Activated T-helper 17 cell treated with anti-CD3 and anti-CD28 coated beads, Interleukin-2, amount 50 U/mL, for 72 hours (primary cell): ENCODE measurements around the gene ATP1A1. TPM values are rescaled to one million over a fixed set of nuclear protein-coding genes. Genes with fewer than 3 reads are reported as not detected.
A peak's percentile ranks its signal among the peaks of the same experiment; 100 is the strongest.

Experiments
- ATAC-seq: fragments of 150-1000 bp; cut with Tn5 transposase; replicated peaks from 2 replicates; pipeline ENCODE4 v1.10.0; 2021; ENCODE audit warnings: mild to moderate bottlenecking, moderate library complexity
- H3K27ac Mint-ChIP-seq: one replicate; pipeline ENCODE4 v1.8.0; 2022; ENCODE audit warnings: mixed read lengths
- H3K27me3 Mint-ChIP-seq: one replicate; pipeline ENCODE4 v1.8.0; 2022; ENCODE audit warnings: mixed read lengths
- H3K36me3 Mint-ChIP-seq: one replicate; pipeline ENCODE4 v1.8.0; 2022; ENCODE audit warnings: low read depth, mild to moderate bottlenecking, mixed read lengths
- H3K4me1 Mint-ChIP-seq: one replicate; pipeline ENCODE4 v1.8.0; 2022; ENCODE audit warnings: mixed read lengths
- H3K4me3 Mint-ChIP-seq: one replicate; pipeline ENCODE4 v1.8.0; 2022; ENCODE audit warnings: mild to moderate bottlenecking, mixed read lengths
- H3K9me3 Mint-ChIP-seq: one replicate; pipeline ENCODE4 v1.8.0; 2022; ENCODE audit warnings: mixed read lengths
- total RNA-seq, 2 donors: library from RNA; stranded (reverse); gene quantifications; one replicate each; pipeline ENCODE4 v1.2.3, GENCODE V29; 2022

ATP1A1 gene
- total RNA-seq, 2 donors from 2014 or later = 206 to 244 TPM

- no peaks in the 10 kb centered on the region for H3K27me3 Mint-ChIP-seq
- no peak overlapping the region for H3K27ac Mint-ChIP-seq
- H3K4me3 Mint-ChIP-seq = no peak overlapping the region
- no peak for ATAC-seq
- peaks cover 8% of the 10 kb centered on the region for H3K4me1 Mint-ChIP-seq
- no peaks in the 10 kb centered on the region for H3K9me3 Mint-ChIP-seq
- peaks cover 5% of the 10 kb centered on the region for H3K36me3 Mint-ChIP-seq
Observed at GRCh38 chr1:116415699-116416533, 42.9 kb downstream of the ATP1A1 start.

- no peaks in the 10 kb centered on the region for H3K9me3 Mint-ChIP-seq
- H3K27ac Mint-ChIP-seq = peak overlapping the region; percentile 93
- no peak for ATAC-seq
- H3K4me1 Mint-ChIP-seq = peaks cover 8% of the 10 kb centered on the region
- no peaks in the 10 kb centered on the region for H3K27me3 Mint-ChIP-seq
- H3K4me3 Mint-ChIP-seq = peak overlapping the region; percentile 92
- peaks cover 5% of the 10 kb centered on the region for H3K36me3 Mint-ChIP-seq
Observed at GRCh38 chr1:116416854-116417513, 43.9 kb downstream of the ATP1A1 start.

GRCh38 chr1:116417678-116418077 is 44.6 kb downstream of the ATP1A1 start:
- ATAC-seq = no peak
- no peaks in the 10 kb centered on the region for H3K27me3 Mint-ChIP-seq
- peak overlapping the region; percentile 92 for H3K4me3 Mint-ChIP-seq
- H3K4me1 Mint-ChIP-seq = peaks cover 8% of the 10 kb centered on the region
- peak overlapping the region; percentile 93 for H3K27ac Mint-ChIP-seq
- H3K36me3 Mint-ChIP-seq = peaks cover 5% of the 10 kb centered on the region
- H3K9me3 Mint-ChIP-seq = no peaks in the 10 kb centered on the region

GRCh38 chr1:116418091-116418830 is 45.2 kb downstream of the ATP1A1 start:
- no peaks in the 10 kb centered on the region for H3K9me3 Mint-ChIP-seq
- H3K27ac Mint-ChIP-seq = peak overlapping the region; percentile 93
- H3K4me1 Mint-ChIP-seq = peaks cover 8% of the 10 kb centered on the region
- peaks cover 5% of the 10 kb centered on the region for H3K36me3 Mint-ChIP-seq
- ATAC-seq = peak; percentile 87
- H3K27me3 Mint-ChIP-seq = no peaks in the 10 kb centered on the region
- peak overlapping the region; percentile 92 for H3K4me3 Mint-ChIP-seq

- Mint-ChIP-seq H3K4me3 (no peak overlapping the region), H3K9me3 (no peaks in the 10 kb centered on the region), H3K36me3 (peaks cover 5% of the 10 kb centered on the region), H3K27me3 (no peaks in the 10 kb centered on the region), H3K4me1 (peaks cover 5% of the 10 kb centered on the region), H3K27ac (no peak overlapping the region)
- no peak for ATAC-seq
Observed at GRCh38 chr1:116420417-116421200, 47.6 kb downstream of the ATP1A1 start.

GRCh38 chr1:116424438-116424837 is 51.4 kb downstream of the ATP1A1 start:
- no peaks in the 10 kb centered on the region for H3K4me1 Mint-ChIP-seq
- ATAC-seq = no peak
- H3K4me3 Mint-ChIP-seq = no peak overlapping the region
- H3K9me3 Mint-ChIP-seq = no peaks in the 10 kb centered on the region
- no peak overlapping the region for H3K27ac Mint-ChIP-seq
- H3K36me3 Mint-ChIP-seq = peaks cover under 1% of the 10 kb centered on the region
- H3K27me3 Mint-ChIP-seq = no peaks in the 10 kb centered on the region

- Mint-ChIP-seq H3K4me3 (no peak overlapping the region), H3K9me3 (no peaks in the 10 kb centered on the region), H3K27me3 (no peaks in the 10 kb centered on the region), H3K27ac (no peak overlapping the region), H3K4me1 (no peaks in the 10 kb centered on the region), H3K36me3 (no peaks in the 10 kb centered on the region)
- ATAC-seq = no peak
Observed at GRCh38 chr1:116424863-116425262, 51.8 kb downstream of the ATP1A1 start.

GRCh38 chr1:116425987-116426386 is 52.9 kb downstream of the ATP1A1 start:
- no peaks in the 10 kb centered on the region for H3K36me3 Mint-ChIP-seq
- ATAC-seq = no peak
- no peak overlapping the region for H3K4me3 Mint-ChIP-seq
- H3K27me3 Mint-ChIP-seq = no peaks in the 10 kb centered on the region
- H3K9me3 Mint-ChIP-seq = no peaks in the 10 kb centered on the region
- no peak overlapping the region for H3K27ac Mint-ChIP-seq
- no peaks in the 10 kb centered on the region for H3K4me1 Mint-ChIP-seq

- Mint-ChIP-seq H3K27me3 (no peaks in the 10 kb centered on the region), H3K9me3 (no peaks in the 10 kb centered on the region), H3K4me3 (no peak overlapping the region)
Observed at GRCh38 chr1:116426401-116426800, 53.4 kb downstream of the ATP1A1 start.

GRCh38 chr1:116428576-116428975 is 55.5 kb downstream of the ATP1A1 start:
- ATAC-seq = no peak
- Mint-ChIP-seq H3K27me3 (no peaks in the 10 kb centered on the region), H3K36me3 (no peaks in the 10 kb centered on the region), H3K4me3 (no peak overlapping the region), H3K27ac (no peak overlapping the region), H3K4me1 (no peaks in the 10 kb centered on the region), H3K9me3 (no peaks in the 10 kb centered on the region)

More at GRCh38 chr1:116426401-116426800, 53.4 kb downstream of the ATP1A1 start:
- H3K27ac Mint-ChIP-seq = no peak overlapping the region
- H3K4me1 Mint-ChIP-seq = no peaks in the 10 kb centered on the region
- no peak for ATAC-seq
- H3K36me3 Mint-ChIP-seq = no peaks in the 10 kb centered on the region

- Mint-ChIP-seq H3K27ac (no peak overlapping the region), H3K36me3 (no peaks in the 10 kb centered on the region), H3K27me3 (no peaks in the 10 kb centered on the region), H3K4me3 (no peak overlapping the region), H3K9me3 (no peaks in the 10 kb centered on the region), H3K4me1 (no peaks in the 10 kb centered on the region)
- no peak for ATAC-seq
Observed at GRCh38 chr1:116429821-116430374, 56.9 kb downstream of the ATP1A1 start.

- no peaks in the 10 kb centered on the region for H3K36me3 Mint-ChIP-seq
- H3K9me3 Mint-ChIP-seq = no peaks in the 10 kb centered on the region
- no peak overlapping the region for H3K4me3 Mint-ChIP-seq
- no peaks in the 10 kb centered on the region for H3K4me1 Mint-ChIP-seq
- H3K27ac Mint-ChIP-seq = no peak overlapping the region
- ATAC-seq = no peak
- H3K27me3 Mint-ChIP-seq = no peaks in the 10 kb centered on the region
Observed at GRCh38 chr1:116431870-116432500, 58.9 kb downstream of the ATP1A1 start.

GRCh38 chr1:116432655-116433265 is 59.7 kb downstream of the ATP1A1 start:
- Mint-ChIP-seq H3K9me3 (no peaks in the 10 kb centered on the region), H3K36me3 (no peaks in the 10 kb centered on the region), H3K27ac (no peak overlapping the region), H3K27me3 (no peaks in the 10 kb centered on the region), H3K4me1 (no peaks in the 10 kb centered on the region), H3K4me3 (no peak overlapping the region)
- no peak for ATAC-seq
